HL-60 (cell line): ENCODE measurements around the gene ZNF280C.
"Not testable (repeated sequence)": the region's sequence is repeated elsewhere in the genome, so short reads cannot be mapped to it uniquely, and the experiment has no call there.

Experiments used
- DNase-seq, 2 experiments: peaks; one replicate each; pipeline ENCODE4 v3.0.0-alpha.2; 2010 to 2020; ENCODE audit warnings: low read depth in 1 of 2, low spot score in 1 of 2
- H3K27ac ChIP-seq: fragments of 250-450 bp; sonication (Bioruptor Pico); replicated peaks from 2 replicates; pipeline ENCODE4 v1.5.1; 2020; ENCODE audit warnings: mild to moderate bottlenecking, moderate library complexity
- H3K27me3 ChIP-seq: fragments of 250-450 bp; sonication (Bioruptor Pico); 2 replicates; pipeline ENCODE4 v1.5.1; 2021; ENCODE audit warnings: mild to moderate bottlenecking, moderate library complexity; ENCODE audit not compliant: insufficient read depth, poor library complexity, severe bottlenecking
- H3K4me3 ChIP-seq: replicated peaks from 2 replicates; pipeline ENCODE4 v1.5.1; 2011; ENCODE audit warnings: mild to moderate bottlenecking, control low read depth, low read length; ENCODE audit not compliant: insufficient read depth
- CTCF ChIP-seq: IDR thresholded peaks from one replicate; pipeline ENCODE4 v1.5.1; 2011; ENCODE audit warnings: low read length, control low read depth, inconsistent platforms; ENCODE audit not compliant: insufficient read depth
- GABPA ChIP-seq: IDR thresholded peaks from 2 replicates; pipeline ENCODE4 v1.6.1; 2012; ENCODE audit warnings: low read depth
- POLR2AphosphoS5 ChIP-seq: IDR thresholded peaks from 2 replicates; pipeline ENCODE4 v1.6.1; 2012; ENCODE audit warnings: low read depth
- REST ChIP-seq: IDR thresholded peaks from 2 replicates; pipeline ENCODE4 v1.6.1; 2012; ENCODE audit warnings: low read depth; ENCODE audit not compliant: insufficient replicate concordance
- SPI1 ChIP-seq: IDR thresholded peaks from 2 replicates; pipeline ENCODE4 v1.6.1; 2012; ENCODE audit warnings: low read depth, mild to moderate bottlenecking, borderline replicate concordance

Gene ZNF280C

GRCh38 chrX:130245441-130245840, 23.3 kb downstream of the ZNF280C start:
- TF ChIP-seq GABPA = no peak
- TF ChIP-seq SPI1 = no peak
- no peak for TF ChIP-seq REST
- no peak for TF ChIP-seq POLR2AphosphoS5
- TF ChIP-seq CTCF = no peak
- Histone ChIP-seq H3K4me3 (no peak overlapping the region), H3K27ac (no peak overlapping the region), H3K27me3 (no peaks in the 10 kb centered on the region)
- DNase-seq = no peak

- not testable (repeated sequence) for DNase-seq, H3K27me3 ChIP-seq, H3K4me3 ChIP-seq, H3K27ac ChIP-seq
Measured at GRCh38 chrX:130231184-130231583, 37.5 kb downstream of the ZNF280C start.

GRCh38 chrX:130228871-130229270, 39.8 kb downstream of the ZNF280C start:
- Histone ChIP-seq H3K4me3 (no peak overlapping the region), H3K27me3 (no peaks in the 10 kb centered on the region), H3K27ac (no peak overlapping the region)
- DNase-seq = no peak
- TF ChIP-seq SPI1 (no peak), CTCF (no peak), POLR2AphosphoS5 (no peak), REST (no peak), GABPA (no peak)

GRCh38 chrX:130224810-130225209, 43.9 kb downstream of the ZNF280C start:
- peak; percentile 23 to 57 for DNase-seq
- Histone ChIP-seq H3K4me3 (no peak overlapping the region), H3K27me3 (no peaks in the 10 kb centered on the region), H3K27ac (peak overlapping the region; percentile 8; the same call in 1 of the 2 replicates)
- TF ChIP-seq POLR2AphosphoS5 (no peak), REST (no peak), GABPA (no peak), SPI1 (no peak), CTCF (no peak)
